ENCODE results near the gene WDR35. TPM values are rescaled to one million over a fixed set of nuclear protein-coding genes. Genes with fewer than 3 reads are reported as not detected.

Gene WDR35
- total and polyA plus RNA-seq, 7 donors: 0.46 to 15.5 (median 7.2) TPM

DNA sequence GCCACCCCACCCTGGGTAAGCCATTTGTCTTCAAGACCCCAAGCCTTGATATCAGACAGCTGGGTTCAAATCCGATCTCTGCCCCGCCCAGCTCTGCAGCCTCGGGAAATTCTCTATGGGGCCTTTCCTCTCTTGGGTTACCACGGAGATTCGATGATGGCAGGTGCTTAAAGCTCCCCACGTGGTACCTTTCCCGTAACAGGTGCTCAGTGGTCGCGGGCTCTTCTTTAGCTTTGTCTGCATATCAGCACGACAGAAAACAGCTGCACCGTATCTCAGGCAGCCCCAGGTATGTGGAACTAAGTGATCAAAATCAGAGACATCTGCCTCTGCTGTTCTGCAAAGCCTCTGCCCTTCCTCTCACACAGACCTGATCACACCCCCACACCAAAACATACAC is 125.5 kb downstream of the WDR35 start:
- TF ChIP-seq EP300 (IDR thresholded peaks at IDR 0.05) (no peak), POLR2AphosphoS5 (IDR thresholded peaks at IDR 0.05) (no peak), POLR2A (IDR thresholded peaks at IDR 0.05) (no peak)
- TF ChIP-seq, protein P1, sequence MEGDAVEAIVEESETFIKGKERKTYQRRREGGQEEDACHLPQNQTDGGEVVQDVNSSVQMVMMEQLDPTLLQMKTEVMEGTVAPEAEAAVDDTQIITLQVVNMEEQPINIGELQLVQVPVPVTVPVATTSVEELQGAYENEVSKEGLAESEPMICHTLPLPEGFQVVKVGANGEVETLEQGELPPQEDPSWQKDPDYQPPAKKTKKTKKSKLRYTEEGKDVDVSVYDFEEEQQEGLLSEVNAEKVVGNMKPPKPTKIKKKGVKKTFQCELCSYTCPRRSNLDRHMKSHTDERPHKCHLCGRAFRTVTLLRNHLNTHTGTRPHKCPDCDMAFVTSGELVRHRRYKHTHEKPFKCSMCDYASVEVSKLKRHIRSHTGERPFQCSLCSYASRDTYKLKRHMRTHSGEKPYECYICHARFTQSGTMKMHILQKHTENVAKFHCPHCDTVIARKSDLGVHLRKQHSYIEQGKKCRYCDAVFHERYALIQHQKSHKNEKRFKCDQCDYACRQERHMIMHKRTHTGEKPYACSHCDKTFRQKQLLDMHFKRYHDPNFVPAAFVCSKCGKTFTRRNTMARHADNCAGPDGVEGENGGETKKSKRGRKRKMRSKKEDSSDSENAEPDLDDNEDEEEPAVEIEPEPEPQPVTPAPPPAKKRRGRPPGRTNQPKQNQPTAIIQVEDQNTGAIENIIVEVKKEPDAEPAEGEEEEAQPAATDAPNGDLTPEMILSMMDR (IDR thresholded peaks at IDR 0.05): no peak
- H3K27ac ChIP-seq: no peak overlapping the region
- WGBS, 2 donors: 66 to 75% methylated on average over 11 of the region's 11 CpGs
- H3K9me3 ChIP-seq: no peaks in the 10 kb centered on the region
- H3K4me1 ChIP-seq: peaks cover 0 to 30% (median 17%) of the 10 kb centered on the region in 4 donors
- intact Hi-C loops (cut with DNase I): loop anchor here (10.0 kb wide), 1 partner anchor 890 kb away; no protein-coding TSS in a partner anchor
- no peaks in the 10 kb centered on the region for H3K36me3 ChIP-seq
- no peak overlapping the region for H3K4me3 ChIP-seq
- peaks cover 0 to 17% (median 8%) of the 10 kb centered on the region in 3 donors for H3K27me3 ChIP-seq
- no peak for DNase-seq

DNA sequence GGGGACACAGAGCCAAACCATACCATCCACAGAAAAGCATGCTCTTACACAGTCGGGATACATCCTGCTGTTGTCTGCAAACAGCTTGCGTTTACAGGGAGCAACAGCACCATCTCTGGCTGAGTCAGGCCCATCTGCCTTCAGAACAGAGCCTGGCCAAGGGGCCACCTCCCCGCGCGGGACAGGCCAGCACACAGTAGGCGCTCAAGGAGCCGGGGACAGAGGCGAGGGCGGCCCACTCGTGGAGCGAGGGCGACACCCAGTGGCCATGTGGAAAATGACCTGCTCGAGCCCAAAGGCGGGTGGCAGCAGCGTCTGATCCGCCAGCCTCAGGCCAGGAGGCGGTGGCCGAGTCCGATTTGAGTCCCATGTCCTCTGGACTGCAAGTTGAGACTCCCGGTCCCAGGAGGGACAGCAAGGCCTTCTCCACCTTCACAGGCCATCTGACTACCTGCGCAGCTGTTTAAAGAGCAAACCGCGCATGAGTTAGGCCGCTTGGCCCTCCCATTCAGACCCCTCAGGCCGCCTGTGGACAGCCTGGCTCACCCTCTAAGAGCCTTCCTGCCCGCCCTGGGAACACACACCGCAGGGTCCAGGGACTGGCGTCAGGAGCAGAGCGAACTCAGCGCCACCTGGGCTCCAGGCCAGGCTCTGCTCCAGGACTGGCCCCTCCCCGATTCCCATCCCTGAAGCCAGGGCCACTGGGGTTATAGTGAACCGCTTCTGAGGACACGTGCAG is 126.4 kb downstream of the WDR35 start:
- peak overlapping the region in 1 of 4 donors; percentile 5 for H3K4me3 ChIP-seq
- TF ChIP-seq EP300 (IDR thresholded peaks at IDR 0.05) (no peak), POLR2A (IDR thresholded peaks at IDR 0.05) (no peak), POLR2AphosphoS5 (IDR thresholded peaks at IDR 0.05) (no peak)
- TF ChIP-seq, protein P1 (IDR thresholded peaks at IDR 0.05): peak; percentile 93 to 98 (median 96)
- DNase-seq: peak; percentile 82
- no peaks in the 10 kb centered on the region for H3K36me3 ChIP-seq
- no peaks in the 10 kb centered on the region for H3K9me3 ChIP-seq
- H3K27ac ChIP-seq: no peak overlapping the region
- intact Hi-C loops (cut with DNase I): loop anchor here (1.0 to 10.0 kb wide), 5 partner anchors 501 to 1477 kb away; no protein-coding TSS in a partner anchor
- WGBS, 2 donors: 9 to 22% methylated on average over 33 of the region's 33 CpGs
- peaks cover 0 to 23% (median 9%) of the 10 kb centered on the region in 4 donors for H3K4me1 ChIP-seq
- peaks cover 0 to 8% (median 0%) of the 10 kb centered on the region in 3 donors for H3K27me3 ChIP-seq

DNA sequence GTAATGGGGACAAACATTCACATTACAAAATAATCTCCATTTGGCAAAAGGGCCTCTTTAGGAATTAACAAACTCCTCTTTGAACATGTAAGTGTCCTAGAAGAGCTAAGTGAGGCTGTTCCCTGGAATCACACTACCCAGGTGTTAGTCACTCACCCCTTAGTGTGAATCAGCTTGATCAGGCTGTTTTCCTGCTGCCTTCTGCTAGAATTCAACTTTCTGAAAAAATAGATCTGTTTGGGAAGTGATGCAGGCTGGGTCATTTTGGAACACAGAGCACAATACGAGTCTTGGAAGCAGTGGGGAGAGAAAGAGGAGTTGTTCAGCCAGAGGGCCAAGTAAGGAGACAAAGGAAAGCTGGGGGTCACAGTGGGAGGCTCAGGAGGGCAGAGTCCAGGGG is 128.1 kb downstream of the WDR35 start:
- DNase-seq: no peak
- Histone ChIP-seq H3K4me3 (no peak overlapping the region), H3K9me3 (no peaks in the 10 kb centered on the region), H3K27ac (peak overlapping the region in 3 of 4 donors; percentile 13 to 38 (median 25)), H3K27me3 (no peaks in the 10 kb centered on the region), H3K4me1 (peaks cover 0 to 21% (median 8%) of the 10 kb centered on the region in 4 donors), H3K36me3 (no peaks in the 10 kb centered on the region)
- intact Hi-C loops (cut with DNase I): loop anchor here (2.0 to 10.0 kb wide), 4 partner anchors 887 to 1475 kb away; no protein-coding TSS in a partner anchor
- WGBS, 2 donors: 62 to 81% methylated on average over 1 of the region's 1 CpG
- TF ChIP-seq, protein P1 (IDR thresholded peaks at IDR 0.05): no peak
- peak in 1 of 4 donors; percentile 18 for TF ChIP-seq POLR2AphosphoS5 (IDR thresholded peaks at IDR 0.05)

Other genes starting within 250 kb of the WDR35 start
- 10 to 100 TPM in 3 of 4 donors, 1 to 10 TPM in 1; 7.3 to 20.5 (median 12.8) TPM for gene TTC32, start 88.1 kb downstream of the WDR35 start, total RNA-seq
- 10 to 100 TPM; 11.1 to 21.6 (median 16.2) TPM for gene TTC32, start 88.1 kb downstream of the WDR35 start, polyA plus RNA-seq
- gene MATN3, start 22.6 kb upstream of the WDR35 start, total RNA-seq: under 1 TPM; 0.54 to 0.82 (median 0.63) TPM
- gene MATN3, start 22.6 kb upstream of the WDR35 start, polyA plus RNA-seq: under 1 TPM in 1 of 3 donors, not detected in 2; 0.32 TPM
- gene LAPTM4A, start 61.5 kb upstream of the WDR35 start, total RNA-seq: 100 to 1,000 TPM; 181 to 246 (median 227) TPM
- 100 to 1,000 TPM in 1 of 3 donors, 10 to 100 TPM in 2; 59.2 to 192 (median 62.5) TPM for gene LAPTM4A, start 61.5 kb upstream of the WDR35 start, polyA plus RNA-seq
- 1 to 10 TPM in 1 of 4 donors, under 1 TPM in 2, not detected in 1; 0.33 to 1.5 (median 0.36) TPM for gene SDC1, start 235.0 kb upstream of the WDR35 start, total RNA-seq
- 100 to 1,000 TPM in 1 of 3 donors, 10 to 100 TPM in 2; 14.4 to 104 (median 19.4) TPM for gene SDC1, start 235.0 kb upstream of the WDR35 start, polyA plus RNA-seq

Data from sigmoid colon (tissue), 7 donors.